Breast epithelium (tissue), 3 donors: ENCODE measurements around the gene FIP1L1.

Source experiments
- CTCF ChIP-seq, 3 donors: fragments of 450-650 bp; IDR thresholded peaks; one replicate each; pipeline ENCODE4 v1.5.1; 2016 to 2017; ENCODE audit warnings: antibody characterized with exemption in 3 of 3, mild to moderate bottlenecking in 3 of 3, moderate library complexity in 3 of 3
- POLR2AphosphoS5 ChIP-seq, 3 donors: sonication (generic); formaldehyde crosslinking; IDR thresholded peaks; one replicate each; pipeline ENCODE4 v1.6.1; 2017; ENCODE audit warnings: antibody characterized with exemption in 3 of 3

- TF ChIP-seq CTCF (IDR thresholded peaks at IDR 0.05) (no peak), POLR2AphosphoS5 (IDR thresholded peaks at IDR 0.05) (no peak)
Measured at GRCh38 chr4:53354012-53354722, 23.3 kb upstream of the FIP1L1 start.
